Upper lobe of left lung (tissue), 6 donors: ENCODE results near the gene TMEM121. TPM values are rescaled to one million over a fixed set of nuclear protein-coding genes. Genes with fewer than 3 reads are reported as not detected.
A peak's percentile ranks its signal among the peaks of the same experiment; 100 is the strongest.

Experiments
- ATAC-seq, 2 donors: fragments of 200-7000 bp; cut with Tn5 transposase; one replicate each; pipeline ENCODE4 v1.9.1; 2022; ENCODE audit warnings: mild to moderate bottlenecking in 2 of 2, moderate library complexity in 2 of 2; ENCODE audit not compliant: low FRiP score in 2 of 2
- DNase-seq, 2 donors: peaks; one replicate each; pipeline ENCODE4 v3.0.0-alpha.2; 2019 to 2020
- H3K27ac ChIP-seq, 4 donors: fragments of 200-600 bp; sonication (generic); one replicate each; pipeline ENCODE4 v1.5.1; 2016 to 2019
- H3K27me3 ChIP-seq, 4 donors: fragments of 200-600 bp; sonication (generic); one replicate each; pipeline ENCODE4 v1.5.1; 2017 to 2019
- H3K36me3 ChIP-seq, 4 donors: fragments of 200-600 bp; sonication (generic); one replicate each; pipeline ENCODE4 v1.5.1; 2016 to 2019
- H3K4me1 ChIP-seq, 4 donors: fragments of 200-600 bp; sonication (generic); one replicate each; pipeline ENCODE4 v1.5.1; 2018 to 2019
- H3K4me3 ChIP-seq, 4 donors: fragments of 200-600 bp; sonication (generic); one replicate each; pipeline ENCODE4 v1.5.1; 2017 to 2019; ENCODE audit warnings: mild to moderate bottlenecking in 2 of 4, moderate library complexity in 1 of 4
- H3K9me3 ChIP-seq, 4 donors: fragments of 200-600 bp; sonication (generic); one replicate each; pipeline ENCODE4 v1.5.1; 2018 to 2019
- CTCF ChIP-seq, 6 experiments: fragments of 450-650 bp in 4 of 6; fragments of 200-600 bp in 2 of 6; sonication (generic) in 2 of 6; IDR thresholded peaks; one replicate each; pipeline ENCODE4 v1.5.1; 2016 to 2019; ENCODE audit warnings: antibody characterized with exemption in 6 of 6
- EP300 ChIP-seq, 4 donors: sonication (generic); formaldehyde crosslinking; IDR thresholded peaks; one replicate each; pipeline ENCODE4 v1.5.1; 2017; ENCODE audit warnings: antibody characterized with exemption in 4 of 4, control low read depth in 2 of 4
- POLR2A ChIP-seq, 4 donors: fragments of 450-650 bp; IDR thresholded peaks; one replicate each; pipeline ENCODE4 v1.5.1; 2016 to 2017; ENCODE audit warnings: antibody characterized with exemption in 4 of 4, mild to moderate bottlenecking in 2 of 4
- POLR2AphosphoS5 ChIP-seq, 2 donors: sonication (generic); formaldehyde crosslinking; IDR thresholded peaks; one replicate each; pipeline ENCODE4 v1.5.1; 2017; ENCODE audit warnings: antibody characterized with exemption in 2 of 2
- WGBS, 2 donors: methylation state at CpG; one replicate each; pipeline ENCODE4 v1.1.5; 2017 to 2018; 5-methylcytosine and 5-hydroxymethylcytosine counted together
- total RNA-seq, 6 donors: library from RNA; depleted of rRNA in 4 of 6; stranded (reverse); fragments of >200 nt in 4 of 6; gene quantifications; one replicate each; pipeline versions ENCODE4 v1.1.0 to v1.2.1, GENCODE V29; 2016 to 2021
- donor health status: DM: no; HTN: no; CAD: no; lungs with moderate emphysema.
- donor health status: DM: no; HTN: yes; CAD: no; lungs with severe emphysema.

The TMEM121 gene
- total RNA-seq, 6 donors from 2014 or later: 0.69 to 4.6 (median 3.8) TPM; not detected in 1

- WGBS, 2 donors: 23% methylated on average over 42 of the region's 89 CpGs; no CpG with 5 or more reads in 1 of the 2 donors
- peaks cover 0 to 35% (median 19%) of the 10 kb centered on the region in 4 donors for H3K27me3 ChIP-seq
- DNase-seq (peak in 1 of 2 donors; percentile 89), ATAC-seq (no peak)
- no peaks in the 10 kb centered on the region for H3K36me3 ChIP-seq
- peak overlapping the region; percentile 41 to 80 (median 65) for H3K4me3 ChIP-seq
- no peaks in the 10 kb centered on the region for H3K9me3 ChIP-seq
- peaks cover 34 to 47% (median 38%) of the 10 kb centered on the region in 4 donors for H3K4me1 ChIP-seq
- TF ChIP-seq EP300 (IDR thresholded peaks at IDR 0.05) (no peak), POLR2AphosphoS5 (IDR thresholded peaks at IDR 0.05) (no peak), POLR2A (IDR thresholded peaks at IDR 0.05) (no peak), CTCF (IDR thresholded peaks at IDR 0.05) (no peak)
- peak overlapping the region in 2 of 4 donors; percentile 68 to 73 for H3K27ac ChIP-seq
Observed at GRCh38 chr14:105528586-105529318, 2.4 kb downstream of the TMEM121 start.

- Histone ChIP-seq H3K4me1 (peaks cover 34 to 47% (median 38%) of the 10 kb centered on the region in 4 donors), H3K9me3 (no peaks in the 10 kb centered on the region), H3K36me3 (no peaks in the 10 kb centered on the region), H3K4me3 (peak overlapping the region in 3 of 4 donors; percentile 41 to 80 (median 65)), H3K27me3 (peaks cover 0 to 35% (median 19%) of the 10 kb centered on the region in 4 donors), H3K27ac (no peak overlapping the region)
- 16 to 100% methylated on average over 1 to 5 of the region's 24 CpGs for WGBS, 2 donors
- ATAC-seq (no peak), DNase-seq (no peak)
- TF ChIP-seq CTCF (IDR thresholded peaks at IDR 0.05) (no peak), EP300 (IDR thresholded peaks at IDR 0.05) (no peak), POLR2A (IDR thresholded peaks at IDR 0.05) (no peak), POLR2AphosphoS5 (IDR thresholded peaks at IDR 0.05) (no peak)
Observed at GRCh38 chr14:105529319-105529568, 2.9 kb downstream of the TMEM121 start.

GRCh38 chr14:105529569-105530284 is 3.3 kb downstream of the TMEM121 start:
- peaks cover 34 to 47% (median 38%) of the 10 kb centered on the region in 4 donors for H3K4me1 ChIP-seq
- peak overlapping the region in 3 of 4 donors; percentile 41 to 80 (median 65) for H3K4me3 ChIP-seq
- DNase-seq: peak in 1 of 2 donors; percentile 87
- 45 to 55% methylated on average over 7 to 54 of the region's 63 CpGs for WGBS, 2 donors
- H3K27me3 ChIP-seq: peaks cover 0 to 35% (median 19%) of the 10 kb centered on the region in 4 donors
- no peak for ATAC-seq
- TF ChIP-seq POLR2AphosphoS5 (IDR thresholded peaks at IDR 0.05) (no peak), CTCF (IDR thresholded peaks at IDR 0.05) (no peak), EP300 (IDR thresholded peaks at IDR 0.05) (no peak), POLR2A (IDR thresholded peaks at IDR 0.05) (no peak)
- H3K9me3 ChIP-seq: no peaks in the 10 kb centered on the region
- H3K27ac ChIP-seq: peak overlapping the region in 1 of 4 donors; percentile 71
- no peaks in the 10 kb centered on the region for H3K36me3 ChIP-seq

GRCh38 chr14:105530285-105531087 is 4.1 kb downstream of the TMEM121 start:
- ATAC-seq (no peak), DNase-seq (peak in 1 of 2 donors; percentile 65)
- no peak for TF ChIP-seq POLR2AphosphoS5 (IDR thresholded peaks at IDR 0.05)
- no peak for TF ChIP-seq CTCF (IDR thresholded peaks at IDR 0.05)
- no peak for TF ChIP-seq EP300 (IDR thresholded peaks at IDR 0.05)
- TF ChIP-seq POLR2A (IDR thresholded peaks at IDR 0.05): no peak
- peaks cover 34 to 47% (median 38%) of the 10 kb centered on the region in 4 donors for H3K4me1 ChIP-seq
- H3K4me3 ChIP-seq: peak overlapping the region in 2 of 4 donors; percentile 41 to 80
- H3K27me3 ChIP-seq: peaks cover 0 to 35% (median 19%) of the 10 kb centered on the region in 4 donors
- H3K9me3 ChIP-seq: no peaks in the 10 kb centered on the region
- H3K27ac ChIP-seq: peak overlapping the region in 1 of 4 donors; percentile 71
- WGBS, 2 donors: 66 to 78% methylated on average over 10 to 16 of the region's 19 CpGs
- H3K36me3 ChIP-seq: no peaks in the 10 kb centered on the region
